Keratinocyte (primary cell): Measurements from ENCODE around the gene NREP. TPM values are rescaled to one million over a fixed set of nuclear protein-coding genes. Genes with fewer than 3 reads are reported as not detected.
A peak's percentile ranks its signal among the peaks of the same experiment; 100 is the strongest.

Experiments
- DNase-seq: peaks from one replicate; pipeline ENCODE4 v3.0.0-alpha.2; 2011; ENCODE audit warnings: low read depth, missing footprints, low spot score
- FAIRE-seq: peaks from 2 replicates; lab custom pipeline; 2011; peaks lifted over from hg19 to GRCh38; lab: Jason Lieb, UNC
- H2AFZ ChIP-seq: 2 replicates; pipeline ENCODE4 v1.6.0; 2012; ENCODE audit warnings: low read length, control low read depth, inconsistent platforms; ENCODE audit not compliant: control insufficient read depth
- H3K27ac ChIP-seq: 2 replicates; pipeline ENCODE4 v1.5.1; 2011; ENCODE audit warnings: low read length; ENCODE audit not compliant: control insufficient read depth, insufficient read depth
- H3K27me3 ChIP-seq: 3 replicates; pipeline ENCODE4 v1.6.0; 2011; ENCODE audit warnings: low read length; ENCODE audit not compliant: control insufficient read depth, insufficient read depth; ENCODE audit errors: extremely low read depth
- H3K36me3 ChIP-seq, 2 experiments: 2 replicates in 1 of 2; 3 replicates in 1 of 2; pipeline ENCODE4 v1.5.1; 2011; ENCODE audit warnings: low read length in 2 of 2, mild to moderate bottlenecking in 1 of 2; ENCODE audit not compliant: control insufficient read depth in 2 of 2, insufficient read depth in 2 of 2; ENCODE audit errors: extremely low read depth in 1 of 2
- H3K4me1 ChIP-seq: 3 replicates; pipeline ENCODE4 v1.5.1; 2011; ENCODE audit warnings: low read length; ENCODE audit not compliant: control insufficient read depth, insufficient read depth; ENCODE audit errors: extremely low read depth
- H3K4me2 ChIP-seq: 3 replicates; pipeline ENCODE4 v1.6.0; 2011; ENCODE audit warnings: low read depth, low read length; ENCODE audit not compliant: control insufficient read depth, insufficient read depth; ENCODE audit errors: extremely low read depth
- H3K4me3 ChIP-seq, 3 experiments: fragments of 200-600 bp in 1 of 3; sonication (generic) in 1 of 3; 2 replicates in 2 of 3; 3 replicates in 1 of 3; pipeline ENCODE4 v1.5.1; 2011 to 2016; ENCODE audit warnings: low read length in 3 of 3, mild to moderate bottlenecking in 3 of 3, control low read depth in 2 of 3, inconsistent platforms in 1 of 3, low read depth in 1 of 3, mixed read lengths in 1 of 3, mixed run types in 1 of 3, moderate library complexity in 1 of 3; ENCODE audit not compliant: control insufficient read depth in 2 of 3, insufficient read depth in 2 of 3; ENCODE audit errors: extremely low read depth in 1 of 3
- H3K79me2 ChIP-seq: 2 replicates; pipeline ENCODE4 v1.6.0; 2012; ENCODE audit warnings: low read length; ENCODE audit not compliant: control insufficient read depth, insufficient read depth
- H3K9ac ChIP-seq: 3 replicates; pipeline ENCODE4 v1.6.0; 2011; ENCODE audit warnings: low read length; ENCODE audit not compliant: control insufficient read depth, insufficient read depth; ENCODE audit errors: extremely low read depth
- H3K9me1 ChIP-seq: 3 replicates; pipeline ENCODE4 v1.6.0; 2011; ENCODE audit warnings: low read length; ENCODE audit not compliant: control insufficient read depth, insufficient read depth; ENCODE audit errors: extremely low read depth
- H3K9me3 ChIP-seq: 2 replicates; pipeline ENCODE4 v1.5.1; 2012; ENCODE audit warnings: low read depth, low read length; ENCODE audit not compliant: control insufficient read depth
- H4K20me1 ChIP-seq: 3 replicates; pipeline ENCODE4 v1.6.0; 2011; ENCODE audit warnings: low read length; ENCODE audit not compliant: control insufficient read depth, insufficient read depth; ENCODE audit errors: extremely low read depth
- CTCF ChIP-seq, 3 experiments: IDR thresholded peaks in 1 of 3; conservative IDR thresholded peaks in 1 of 3; optimal IDR thresholded peaks in 1 of 3; 2 replicates in 2 of 3; 3 replicates in 1 of 3; pipeline versions ENCODE3 to v1.5.1; 2011; ENCODE audit warnings: low read length in 3 of 3, mild to moderate bottlenecking in 3 of 3, moderate library complexity in 2 of 3, control low read depth in 1 of 3, inconsistent platforms in 1 of 3; ENCODE audit not compliant: insufficient read depth in 2 of 3; ENCODE audit errors: extremely low read depth in 1 of 3
- EZH2 ChIP-seq: IDR thresholded peaks from one replicate; pipeline ENCODE4 v1.6.1; 2012; ENCODE audit warnings: inconsistent platforms, mild to moderate bottlenecking, low read length, moderate library complexity
- dilution Hi-C: fragments of 300-500 bp; cut with MboI; formaldehyde crosslinking; loops from one replicate; pipeline ENCODE4 v1.7.0; 2020; ENCODE audit warnings: low sequenced_read_pairs; ENCODE audit not compliant: extremely low pct_ligation_motif_present
- polyA plus RNA-seq, 5 experiments: library from polyadenylated mRNA; depleted of rRNA in 3 of 5; stranded (reverse) in 3 of 5; stranded (forward) in 1 of 5; unstranded in 1 of 5; fragments of >200 nt; gene quantifications; 1 replicate in 1 of 5; 2 replicates in 3 of 5; 3 replicates in 1 of 5; pipeline versions ENCODE4 v1.2.1 to v1.2.3, GENCODE V29; 2011 to 2012; ENCODE audit warnings: missing spikeins in 2 of 5, low read depth in 1 of 5, low replicate concordance in 1 of 5

NREP gene
- polyA plus RNA-seq, 1 donor (not counting 4 experiments of a cell fraction or from before 2014, with no cell fraction given): 9.1 TPM

DNA sequence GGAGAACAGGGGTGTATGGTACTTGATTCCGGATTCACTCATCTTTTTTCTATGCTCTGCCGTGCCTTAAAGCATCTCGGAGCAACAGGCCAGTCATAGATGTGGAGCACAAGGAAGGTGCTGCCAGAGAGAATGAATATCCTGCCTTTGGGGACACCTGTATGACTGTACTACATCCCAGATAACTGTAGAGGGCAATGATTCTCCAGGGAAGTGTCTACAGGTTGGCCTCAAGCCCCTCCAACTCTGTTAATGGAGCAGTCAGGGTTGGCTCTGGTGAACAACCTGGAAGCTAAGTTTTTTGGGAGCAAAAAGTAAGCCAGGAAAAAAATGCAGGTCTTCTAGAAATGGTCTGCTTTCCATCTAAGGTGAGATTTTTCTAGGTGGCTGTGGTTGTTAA lies 71.0 kb downstream of the NREP start:
- Histone ChIP-seq H3K27me3 (no peaks in the 10 kb centered on the region), H3K4me2 (no peak overlapping the region), H4K20me1 (no peaks in the 10 kb centered on the region), H3K27ac (no peak overlapping the region), H3K9me3 (no peaks in the 10 kb centered on the region), H2AFZ (no peak overlapping the region), H3K9ac (no peak overlapping the region), H3K79me2 (no peaks in the 10 kb centered on the region), H3K4me1 (peaks cover 8% of the 10 kb centered on the region), H3K36me3 (no peaks in the 10 kb centered on the region), H3K9me1 (no peaks in the 10 kb centered on the region), H3K4me3 (no peak overlapping the region)
- TF ChIP-seq EZH2: no peak
- peak; percentile 2 to 70 (median 37) for TF ChIP-seq CTCF (optimal IDR thresholded peaks at IDR 0.05 in 1 of 3, IDR thresholded peaks at IDR 0.05 in 1 of 3, conservative IDR thresholded peaks at IDR 0.05 in 1 of 3; ENCODE audit: extremely low read depth in 1 of 3, insufficient read depth in 2 of 3, low read length in 3 of 3)
- dilution Hi-C loops: no loop called here
- DNase-seq: no peak
- FAIRE-seq: peak; percentile 5

GRCh38 chr5:111682641-111683040 lies 74.4 kb downstream of the NREP start:
- DNase-seq: no peak
- Histone ChIP-seq H3K4me3 (no peak overlapping the region), H3K9me3 (no peaks in the 10 kb centered on the region), H3K79me2 (no peaks in the 10 kb centered on the region), H3K27me3 (no peaks in the 10 kb centered on the region), H3K9me1 (no peaks in the 10 kb centered on the region), H3K36me3 (no peaks in the 10 kb centered on the region), H3K27ac (no peak overlapping the region), H4K20me1 (no peaks in the 10 kb centered on the region), H2AFZ (no peak overlapping the region), H3K4me2 (no peak overlapping the region), H3K4me1 (peaks cover 16% of the 10 kb centered on the region), H3K9ac (no peak overlapping the region)
- no peak for TF ChIP-seq EZH2
- no peak for TF ChIP-seq CTCF (optimal IDR thresholded peaks at IDR 0.05 in 1 of 3, IDR thresholded peaks at IDR 0.05 in 1 of 3, conservative IDR thresholded peaks at IDR 0.05 in 1 of 3; ENCODE audit: extremely low read depth in 1 of 3, insufficient read depth in 2 of 3, low read length in 3 of 3)
- no peak for FAIRE-seq
- dilution Hi-C loops: no loop called here
